Activated B cell treated with CpG ODN at 0.5 μM for 24 hours (primary cell): ENCODE data around the gene EFCAB7. TPM values are rescaled to one million over a fixed set of nuclear protein-coding genes. Genes with fewer than 3 reads are reported as not detected.

Experiments used
- ATAC-seq: fragments of 200-7000 bp; cut with Tn5 transposase; one replicate; pipeline ENCODE4 v1.10.0; 2021; ENCODE audit warnings: low read depth, mild to moderate bottlenecking, moderate library complexity
- CTCF ChIA-PET: fragments of 350-600 bp; sonication (Branson Sonifier 250); formaldehyde crosslinking; loops from one replicate; lab custom pipeline; 2021; ENCODE audit warnings: antibody characterized with exemption; lab: Charles Lee
- POLR2A ChIA-PET: fragments of 350-600 bp; sonication (Branson Sonifier 250); formaldehyde crosslinking; loops from one replicate; lab custom pipeline; 2021; ENCODE audit warnings: antibody characterized with exemption; lab: Charles Lee
- DNase-seq: peaks from one replicate; pipeline ENCODE4 v3.0.0; 2022
- H3K27ac Mint-ChIP-seq: one replicate; pipeline ENCODE4 v1.8.0; 2020; ENCODE audit warnings: mixed read lengths
- H3K27me3 Mint-ChIP-seq: one replicate; pipeline ENCODE4 v1.8.0; 2021; ENCODE audit warnings: mixed read lengths
- H3K36me3 Mint-ChIP-seq: one replicate; pipeline ENCODE4 v1.8.0; 2021; ENCODE audit warnings: low read depth, mixed read lengths
- H3K4me1 Mint-ChIP-seq: one replicate; pipeline ENCODE4 v1.8.0; 2021; ENCODE audit warnings: mixed read lengths
- H3K4me3 Mint-ChIP-seq: one replicate; pipeline ENCODE4 v1.8.0; 2020; ENCODE audit warnings: mild to moderate bottlenecking, mixed read lengths
- H3K9me3 Mint-ChIP-seq: one replicate; pipeline ENCODE4 v1.8.0; 2020; ENCODE audit warnings: mixed read lengths
- CTCF ChIP-seq: fragments of 200-600 bp; IDR thresholded peaks from one replicate; pipeline ENCODE4 v1.8.0; 2022; ENCODE audit warnings: antibody characterized with exemption, mild to moderate bottlenecking
- intact Hi-C: fragments of 100-400 bp; cut with micrococcal nuclease; formaldehyde crosslinking; loops from one replicate; pipeline ENCODE4 v1.15.1; 2024
- total RNA-seq: library from RNA; stranded (reverse); gene quantifications from 2 replicates; pipeline ENCODE4 v1.2.3, GENCODE V29; 2022

EFCAB7 gene
- total RNA-seq, 1 donor from 2014 or later = 7.5 TPM

DNA sequence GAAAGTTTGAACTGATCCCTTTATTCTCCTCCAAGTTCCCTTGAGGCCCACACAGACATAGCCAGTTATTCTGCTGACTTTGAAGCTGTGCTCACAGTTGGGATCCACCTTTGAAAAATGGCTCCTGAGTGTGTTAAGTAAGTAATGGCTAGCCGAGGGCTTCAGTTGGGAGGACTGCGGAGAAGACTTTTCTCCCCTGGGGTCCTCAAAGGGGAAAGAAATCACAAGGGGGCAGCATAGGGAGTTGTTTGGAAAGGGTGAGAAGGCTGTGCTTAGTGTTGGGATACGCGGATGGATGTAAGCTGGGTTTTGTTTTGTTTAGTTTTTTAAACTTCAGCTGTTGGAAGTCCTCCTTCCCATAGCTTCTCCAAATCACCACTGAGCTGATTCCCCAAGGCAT, 78.1 kb downstream of the EFCAB7 start:
- H3K4me3 Mint-ChIP-seq = no peak overlapping the region
- H3K9me3 Mint-ChIP-seq = no peaks in the 10 kb centered on the region
- H3K27ac Mint-ChIP-seq = no peak overlapping the region
- DNase-seq (no peak), ATAC-seq (no peak)
- intact Hi-C loops = no loop called here
- ChIA-PET POLR2A (no interaction called here), CTCF (no interaction called here)
- no peaks in the 10 kb centered on the region for H3K4me1 Mint-ChIP-seq
- no peaks in the 10 kb centered on the region for H3K36me3 Mint-ChIP-seq
- H3K27me3 Mint-ChIP-seq = no peaks in the 10 kb centered on the region
- no peak for TF ChIP-seq CTCF

DNA sequence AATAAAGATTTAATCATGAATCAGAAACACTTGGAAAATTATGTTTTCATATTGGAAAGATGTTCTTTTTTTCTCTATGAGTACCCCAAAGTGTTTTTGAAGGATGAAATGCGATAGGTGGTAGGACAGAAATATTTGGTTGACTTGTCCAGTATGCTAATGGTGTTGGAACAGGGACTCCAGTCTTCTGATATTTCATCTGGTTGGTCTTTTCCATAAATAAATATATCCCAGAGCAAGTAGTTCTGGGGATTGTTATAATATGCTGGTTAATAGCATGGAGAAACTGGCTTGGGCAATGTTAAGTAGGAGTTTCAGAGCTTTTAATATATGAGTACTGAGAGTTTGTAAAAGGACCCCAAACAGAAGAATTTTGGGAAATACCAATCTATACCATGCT, 78.6 kb downstream of the EFCAB7 start:
- H3K27ac Mint-ChIP-seq = no peak overlapping the region
- CTCF ChIA-PET = no interaction called here
- POLR2A ChIA-PET = no interaction called here

DNA sequence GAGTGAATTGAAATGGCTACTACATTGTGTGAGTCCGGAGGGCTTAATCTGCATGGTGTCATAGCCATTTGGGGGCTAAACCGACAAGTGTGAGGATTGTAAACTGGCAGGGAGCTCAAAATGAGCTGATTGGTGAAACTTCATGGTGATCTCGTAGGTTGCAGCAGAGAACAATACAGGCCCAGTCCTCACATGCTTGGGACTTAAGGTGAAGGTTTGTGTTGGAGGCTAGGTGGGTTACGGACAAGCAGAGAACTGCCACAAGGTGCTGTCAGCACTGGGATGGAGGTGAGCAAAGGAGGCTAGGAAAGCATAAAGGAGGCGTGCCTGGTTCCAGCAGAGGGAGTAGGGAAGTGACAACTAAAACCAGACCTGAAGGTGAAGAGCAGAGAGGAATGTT, 79.3 kb downstream of the EFCAB7 start:
- no peaks in the 10 kb centered on the region for H3K36me3 Mint-ChIP-seq
- no peak overlapping the region for H3K27ac Mint-ChIP-seq
- no peak overlapping the region for H3K4me3 Mint-ChIP-seq
- no peak for TF ChIP-seq CTCF
- H3K4me1 Mint-ChIP-seq = no peaks in the 10 kb centered on the region
- no peaks in the 10 kb centered on the region for H3K9me3 Mint-ChIP-seq
- intact Hi-C loops = no loop called here
- CTCF ChIA-PET = no interaction called here
- H3K27me3 Mint-ChIP-seq = no peaks in the 10 kb centered on the region
- ATAC-seq (no peak), DNase-seq (no peak)
- POLR2A ChIA-PET = no interaction called here

More for the DNA sequence above, 78.6 kb downstream of the EFCAB7 start:
- no peak overlapping the region for H3K4me3 Mint-ChIP-seq
- H3K27me3 Mint-ChIP-seq = no peaks in the 10 kb centered on the region
- DNase-seq (no peak), ATAC-seq (no peak)
- intact Hi-C loops = no loop called here
- no peak for TF ChIP-seq CTCF
- H3K36me3 Mint-ChIP-seq = no peaks in the 10 kb centered on the region
- H3K4me1 Mint-ChIP-seq = no peaks in the 10 kb centered on the region
- no peaks in the 10 kb centered on the region for H3K9me3 Mint-ChIP-seq

- no peak overlapping the region for H3K27ac Mint-ChIP-seq
- POLR2A ChIA-PET = no interaction called here
- DNase-seq (no peak), ATAC-seq (no peak)
- H3K27me3 Mint-ChIP-seq = no peaks in the 10 kb centered on the region
- H3K9me3 Mint-ChIP-seq = no peaks in the 10 kb centered on the region
- intact Hi-C loops = no loop called here
- H3K4me3 Mint-ChIP-seq = no peak overlapping the region
- CTCF ChIA-PET = no interaction called here
- no peak for TF ChIP-seq CTCF
- H3K4me1 Mint-ChIP-seq = no peaks in the 10 kb centered on the region
- H3K36me3 Mint-ChIP-seq = no peaks in the 10 kb centered on the region
These were observed 80.5 kb downstream of the EFCAB7 start for GRCh38 chr1:63603810-63604209.

DNA sequence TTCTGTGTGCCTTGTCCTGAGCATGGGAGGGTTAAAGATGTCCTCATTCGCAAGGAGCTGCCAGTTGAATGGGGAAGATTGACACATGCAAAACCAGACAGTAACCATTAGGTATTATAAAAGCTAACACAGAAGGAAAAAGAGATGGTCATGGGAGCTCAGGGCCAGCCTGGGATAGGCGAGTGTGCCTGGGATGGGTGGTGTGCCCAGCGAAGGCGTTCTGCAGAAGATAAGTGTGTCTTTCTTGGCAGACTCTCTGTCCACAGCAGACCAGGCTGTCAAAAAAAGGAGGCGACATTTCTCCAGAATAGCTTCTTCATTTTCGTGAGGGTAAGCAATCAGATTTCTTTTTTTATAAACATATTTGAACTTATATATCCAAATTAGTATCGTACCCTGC, 84.0 kb downstream of the EFCAB7 start:
- ChIA-PET CTCF (no interaction called here), POLR2A (no interaction called here)
- DNase-seq (no peak), ATAC-seq (no peak)
- Mint-ChIP-seq H3K27me3 (no peaks in the 10 kb centered on the region), H3K4me3 (no peak overlapping the region), H3K27ac (no peak overlapping the region), H3K9me3 (no peaks in the 10 kb centered on the region), H3K4me1 (no peaks in the 10 kb centered on the region), H3K36me3 (no peaks in the 10 kb centered on the region)
- no peak for TF ChIP-seq CTCF
- intact Hi-C loops = no loop called here
